WERI-Rb-1 (cell line): ENCODE measurements around the gene SMARCA2.

ENCODE experiments used
- DNase-seq: peaks from one replicate; pipeline ENCODE4 v3.0.0-alpha.2; 2020
- H3K27ac ChIP-seq: fragments of 250-450 bp; sonication (Bioruptor Pico); 2 replicates; pipeline ENCODE4 v1.5.1; 2020; ENCODE audit warnings: mild to moderate bottlenecking, moderate library complexity
- H3K27me3 ChIP-seq: fragments of 250-450 bp; sonication (Bioruptor Pico); 2 replicates; pipeline ENCODE4 v1.5.1; 2021; ENCODE audit warnings: mild to moderate bottlenecking, low read depth, moderate library complexity; ENCODE audit not compliant: insufficient read depth, severe bottlenecking
- H3K36me3 ChIP-seq: fragments of 250-450 bp; sonication (Bioruptor Pico); 2 replicates; pipeline ENCODE4 v1.5.1; 2020; ENCODE audit warnings: mild to moderate bottlenecking, moderate library complexity
- H3K4me3 ChIP-seq: 2 replicates; pipeline ENCODE4 v1.5.1; 2011; ENCODE audit warnings: low read depth, mild to moderate bottlenecking, control low read depth, low read length
- H3K9me3 ChIP-seq: fragments of 250-450 bp; sonication (Bioruptor Pico); 2 replicates; pipeline ENCODE4 v1.5.1; 2021; ENCODE audit warnings: mild to moderate bottlenecking, moderate library complexity; ENCODE audit not compliant: severe bottlenecking
- TF ChIP-seq, protein P1 (sequence below): IDR thresholded peaks from 2 replicates; pipeline ENCODE4 v1.5.1; 2011; ENCODE audit warnings: low read depth, mild to moderate bottlenecking, control low read depth, inconsistent platforms, low read length

The SMARCA2 gene

DNA sequence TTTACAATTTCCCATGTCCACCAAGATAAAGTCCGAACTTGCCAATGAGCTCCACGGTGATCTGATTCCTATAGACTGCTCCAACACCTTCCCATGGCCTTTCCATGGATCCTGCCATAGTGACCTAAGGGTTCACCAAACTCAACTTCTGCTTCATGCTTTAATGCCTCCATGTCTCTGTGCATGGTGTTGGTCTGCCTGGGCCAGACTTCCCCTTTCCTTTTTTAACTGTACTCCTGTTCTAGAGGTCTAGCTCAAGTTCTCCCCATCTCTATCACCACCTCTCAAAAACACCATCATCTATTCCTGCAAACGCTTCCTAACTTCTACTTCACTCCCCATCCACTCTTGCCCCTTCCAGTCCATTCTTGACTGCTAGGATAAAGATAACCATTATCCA is 14.8 kb upstream of the SMARCA2 start:
- no peaks in the 10 kb centered on the region for H3K36me3 ChIP-seq
- H3K27me3 ChIP-seq: no peaks in the 10 kb centered on the region
- TF ChIP-seq, protein P1, sequence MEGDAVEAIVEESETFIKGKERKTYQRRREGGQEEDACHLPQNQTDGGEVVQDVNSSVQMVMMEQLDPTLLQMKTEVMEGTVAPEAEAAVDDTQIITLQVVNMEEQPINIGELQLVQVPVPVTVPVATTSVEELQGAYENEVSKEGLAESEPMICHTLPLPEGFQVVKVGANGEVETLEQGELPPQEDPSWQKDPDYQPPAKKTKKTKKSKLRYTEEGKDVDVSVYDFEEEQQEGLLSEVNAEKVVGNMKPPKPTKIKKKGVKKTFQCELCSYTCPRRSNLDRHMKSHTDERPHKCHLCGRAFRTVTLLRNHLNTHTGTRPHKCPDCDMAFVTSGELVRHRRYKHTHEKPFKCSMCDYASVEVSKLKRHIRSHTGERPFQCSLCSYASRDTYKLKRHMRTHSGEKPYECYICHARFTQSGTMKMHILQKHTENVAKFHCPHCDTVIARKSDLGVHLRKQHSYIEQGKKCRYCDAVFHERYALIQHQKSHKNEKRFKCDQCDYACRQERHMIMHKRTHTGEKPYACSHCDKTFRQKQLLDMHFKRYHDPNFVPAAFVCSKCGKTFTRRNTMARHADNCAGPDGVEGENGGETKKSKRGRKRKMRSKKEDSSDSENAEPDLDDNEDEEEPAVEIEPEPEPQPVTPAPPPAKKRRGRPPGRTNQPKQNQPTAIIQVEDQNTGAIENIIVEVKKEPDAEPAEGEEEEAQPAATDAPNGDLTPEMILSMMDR: no peak
- no peaks in the 10 kb centered on the region for H3K9me3 ChIP-seq
- no peak overlapping the region for H3K4me3 ChIP-seq
- no peak for DNase-seq
- H3K27ac ChIP-seq: no peak overlapping the region

DNA sequence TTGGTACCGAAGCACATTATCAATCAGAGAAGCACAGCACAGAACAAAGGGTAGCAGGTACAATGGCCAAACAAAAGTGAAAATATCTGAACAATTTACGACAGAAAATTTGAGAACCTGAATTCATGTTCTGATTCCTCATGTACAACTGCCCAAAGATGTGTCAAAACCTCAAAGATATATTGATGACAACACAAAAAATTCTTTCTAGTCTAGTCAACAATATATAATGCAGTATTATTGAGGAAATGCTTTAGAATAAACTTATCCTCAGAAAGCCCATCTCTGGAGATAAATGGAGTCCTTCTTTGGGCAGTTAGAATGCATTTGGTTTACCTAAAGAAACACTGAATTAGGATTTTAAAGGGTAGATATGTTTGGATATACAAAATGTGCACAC is 6.8 kb upstream of the SMARCA2 start:
- TF ChIP-seq, protein P1: no peak
- Histone ChIP-seq H3K9me3 (no peaks in the 10 kb centered on the region), H3K36me3 (no peaks in the 10 kb centered on the region), H3K27ac (no peak overlapping the region), H3K27me3 (no peaks in the 10 kb centered on the region), H3K4me3 (no peak overlapping the region)
- no peak for DNase-seq

DNA sequence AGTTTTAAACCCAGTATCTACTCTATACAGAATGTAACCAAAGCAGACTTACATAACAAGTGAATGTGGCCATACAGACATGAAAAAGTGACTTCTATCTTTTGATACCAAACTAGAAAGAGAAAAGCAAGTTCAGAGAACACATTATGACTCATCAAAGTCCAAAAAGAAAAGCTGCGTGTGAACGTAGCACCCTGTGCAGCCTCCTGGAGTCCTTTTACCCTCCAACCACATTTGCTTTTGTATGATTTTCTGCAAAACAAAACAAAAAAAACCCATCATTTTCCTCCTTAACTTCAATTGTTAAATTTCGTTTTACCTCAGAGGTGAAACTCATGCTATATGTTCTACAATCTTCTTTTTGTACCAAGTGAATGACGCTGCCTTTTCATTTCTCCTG is 2.8 kb upstream of the SMARCA2 start:
- peaks cover 2% of the 10 kb centered on the region for H3K9me3 ChIP-seq
- no peaks in the 10 kb centered on the region for H3K27me3 ChIP-seq
- TF ChIP-seq, protein P1: no peak
- H3K27ac ChIP-seq: no peak overlapping the region
- peaks cover 4% of the 10 kb centered on the region; the same call in 1 of the 2 replicates for H3K36me3 ChIP-seq
- DNase-seq: no peak
- H3K4me3 ChIP-seq: no peak overlapping the region

DNA sequence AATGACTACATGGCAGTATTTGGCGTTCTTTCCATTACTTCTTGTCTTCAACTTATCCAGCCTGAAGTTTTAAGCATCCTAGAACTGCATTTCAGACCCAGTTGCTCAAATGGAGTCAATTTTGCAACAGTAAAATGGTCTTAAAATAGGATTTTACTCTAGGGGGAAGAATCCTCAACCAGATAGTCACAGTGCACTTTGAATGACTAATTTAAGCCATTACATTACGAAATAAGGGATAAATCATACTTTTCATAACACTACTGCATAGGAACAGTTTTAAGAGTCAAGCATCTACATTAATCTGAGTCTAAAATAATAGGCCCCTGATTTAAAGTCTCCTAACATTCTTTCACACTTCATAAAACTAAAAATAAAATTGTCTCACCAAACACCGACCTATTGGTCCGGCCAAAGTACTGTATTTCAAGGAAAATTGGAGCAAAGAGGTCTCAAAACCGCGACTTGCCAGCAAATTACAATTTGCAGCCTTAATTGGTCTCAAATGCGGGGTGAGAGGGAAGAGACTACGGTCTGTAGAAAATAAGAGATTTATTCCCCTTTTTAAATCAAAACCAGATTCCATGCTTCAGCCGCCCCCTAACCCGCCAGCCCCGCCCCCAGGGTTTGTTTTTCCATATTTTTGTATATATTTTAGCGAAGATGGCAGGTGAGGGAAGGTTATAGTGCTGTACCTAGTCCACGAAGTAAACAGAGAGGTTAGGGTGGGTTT is 1.2 kb upstream of the SMARCA2 start:
- peak overlapping the region; percentile 87 for H3K4me3 ChIP-seq
- DNase-seq: no peak
- no peaks in the 10 kb centered on the region for H3K27me3 ChIP-seq
- TF ChIP-seq, protein P1: no peak
- peaks cover 2% of the 10 kb centered on the region for H3K9me3 ChIP-seq
- H3K36me3 ChIP-seq: peaks cover 7% of the 10 kb centered on the region; the same call in 1 of the 2 replicates
- no peak overlapping the region for H3K27ac ChIP-seq

DNA sequence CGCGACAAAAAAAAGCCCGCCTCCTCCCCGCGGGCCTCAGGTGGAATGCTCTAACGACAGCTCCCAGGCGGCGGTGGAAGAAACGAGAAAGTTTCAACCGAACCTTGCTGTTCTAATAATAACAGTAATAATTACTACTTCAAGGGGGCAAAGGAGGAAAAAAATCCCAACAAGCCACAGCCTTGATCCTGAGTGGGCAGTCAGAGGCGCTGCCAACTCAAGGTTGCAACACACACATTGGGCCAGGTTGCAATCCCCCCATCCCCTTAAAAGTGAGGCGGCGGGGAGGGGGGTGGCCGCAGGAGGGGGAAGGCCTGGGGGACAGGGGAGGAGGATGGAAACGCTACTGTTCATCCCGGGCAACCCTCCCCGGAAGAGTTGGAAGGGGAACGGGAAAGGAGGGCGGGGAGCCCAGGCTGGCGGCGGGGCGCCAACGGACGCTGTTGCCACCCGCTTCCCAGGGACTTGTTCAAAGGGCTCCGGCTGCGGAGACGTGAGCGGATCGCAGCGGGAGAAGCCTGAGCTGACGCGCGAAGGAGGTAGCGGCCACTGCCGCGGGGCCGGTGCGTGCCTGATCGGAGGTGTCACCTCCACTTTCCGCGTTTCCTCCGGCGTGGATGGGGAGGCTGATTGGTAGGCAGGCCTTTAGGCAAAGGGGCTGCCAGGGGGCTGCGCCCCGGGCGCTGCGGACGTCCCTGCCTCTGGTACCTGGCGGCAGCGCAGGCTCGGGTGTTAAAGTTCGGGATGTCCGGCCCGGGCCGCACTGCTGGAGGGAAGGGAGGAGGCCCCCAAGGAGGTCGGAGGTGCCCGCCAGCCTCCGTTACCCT is 647 bp downstream of the SMARCA2 start:
- Histone ChIP-seq H3K27ac (peak overlapping the region; percentile 89), H3K27me3 (no peaks in the 10 kb centered on the region), H3K9me3 (peaks cover 2% of the 10 kb centered on the region), H3K4me3 (peak overlapping the region; percentile 87), H3K36me3 (peaks cover 7% of the 10 kb centered on the region; the same call in 1 of the 2 replicates)
- TF ChIP-seq, protein P1: no peak
- DNase-seq: peak; percentile 38
